A549 (cell line): Measurements from ENCODE around the gene ATP5ME. TPM values are rescaled to one million over a fixed set of nuclear protein-coding genes. Genes with fewer than 3 reads are reported as not detected.

Source experiments
- ATAC-seq, 2 experiments: fragments of 200-7000 bp in 1 of 2; fragments of >200 bp in 1 of 2; cut with Nextera tagmentation in 1 of 2; cut with Tn5 transposase in 1 of 2; 3 replicates each; pipeline versions ENCODE4 v1.8.0 to v1.9.1; 2018 to 2020; ENCODE audit warnings: mild to moderate bottlenecking in 1 of 2, moderate library complexity in 1 of 2
- CTCF ChIA-PET: fragments of 300-600 bp; sonication (Branson Sonifier 250); formaldehyde crosslinking; extraction: SDS; loops from one replicate; lab custom pipeline; 2021; ENCODE audit warnings: antibody characterized with exemption, inconsistent platforms; lab: Yijun Ruan, JAX
- POLR2A ChIA-PET: fragments of 350-600 bp; formaldehyde crosslinking; extraction: SDS; loops from one replicate; lab custom pipeline; 2021; ENCODE audit warnings: antibody characterized with exemption, inconsistent platforms; lab: Yijun Ruan, JAX
- DNase-seq, 2 experiments: peaks; one replicate each; pipeline versions ENCODE4 v3.0.0 to v3.0.0-alpha.2; 2011 to 2016; ENCODE audit warnings: low read depth in 1 of 2, low spot score in 1 of 2
- FAIRE-seq: peaks from 2 replicates; lab custom pipeline; 2011; peaks lifted over from hg19 to GRCh38; lab: Jason Lieb, UNC
- H3K27ac ChIP-seq, 2 experiments: fragments of >200 bp; sonication (Bioruptor Twin); formaldehyde crosslinking; 3 replicates each; pipeline ENCODE4 v1.5.1; 2016 to 2017
- H3K4me1 ChIP-seq: fragments of >200 bp; sonication (Bioruptor Twin); formaldehyde crosslinking; 3 replicates; pipeline ENCODE4 v1.6.1; 2016
- H3K4me2 ChIP-seq: fragments of >200 bp; sonication (Bioruptor Twin); formaldehyde crosslinking; 3 replicates; pipeline ENCODE4 v1.6.1; 2016
- H3K4me3 ChIP-seq: fragments of >200 bp; sonication (Bioruptor Twin); formaldehyde crosslinking; 3 replicates; pipeline ENCODE4 v1.5.1; 2016
- H3K9me3 ChIP-seq: fragments of >200 bp; sonication (Bioruptor Twin); formaldehyde crosslinking; 3 replicates; pipeline ENCODE4 v1.6.1; 2016
- CBX8 ChIP-seq: fragments of 200-600 bp; sonication (generic); IDR thresholded peaks from 2 replicates; pipeline ENCODE4 v1.6.1; 2016
- CEBPB ChIP-seq, 2 experiments: fragments of >200 bp in 1 of 2; sonication (Bioruptor Twin) in 1 of 2; formaldehyde crosslinking in 1 of 2; IDR thresholded peaks; 2 replicates each; pipeline ENCODE4 v1.6.1; 2012 to 2016
- EHF ChIP-seq: fragments of 250-450 bp; sonication (Bioruptor Pico); IDR thresholded peaks from 2 replicates; pipeline ENCODE4 v1.5.0; 2020; ENCODE audit warnings: mild to moderate bottlenecking
- EHMT2 ChIP-seq: fragments of 200-600 bp; sonication (generic); IDR thresholded peaks from 2 replicates; pipeline ENCODE4 v1.6.1; 2016; ENCODE audit warnings: antibody characterized with exemption, low read depth, mild to moderate bottlenecking, moderate library complexity
- FOSL2 ChIP-seq, 2 experiments: fragments of 450-650 bp in 1 of 2; fragments of >200 bp in 1 of 2; sonication (Bioruptor Twin) in 1 of 2; formaldehyde crosslinking; IDR thresholded peaks; 2 replicates each; pipeline versions ENCODE4 v1.5.0 to v1.6.1; 2016 to 2020; ENCODE audit warnings: mild to moderate bottlenecking in 1 of 2, moderate library complexity in 1 of 2
- HDAC2 ChIP-seq: fragments of 200-600 bp; sonication (generic); IDR thresholded peaks from 2 replicates; pipeline ENCODE4 v1.6.1; 2016
- HEYL ChIP-seq: fragments of 250-450 bp; sonication (Bioruptor Pico); IDR thresholded peaks from 2 replicates; pipeline ENCODE4 v1.8.0; 2021; ENCODE audit warnings: mild to moderate bottlenecking, moderate library complexity
- HOXB13 ChIP-seq: fragments of 250-450 bp; sonication (Bioruptor Pico); IDR thresholded peaks from 2 replicates; pipeline ENCODE4 v1.5.0; 2020; ENCODE audit warnings: low read depth, mild to moderate bottlenecking, moderate library complexity
- JUN ChIP-seq, 2 experiments: fragments of >200 bp; sonication (Bioruptor Twin); formaldehyde crosslinking; IDR thresholded peaks; 2 replicates in 1 of 2; 3 replicates in 1 of 2; pipeline ENCODE4 v1.6.1; 2016 to 2017
- KDM1A ChIP-seq: fragments of 200-600 bp; sonication (generic); IDR thresholded peaks from 2 replicates; pipeline ENCODE4 v1.6.1; 2016; ENCODE audit warnings: low read depth, mild to moderate bottlenecking
- MAZ ChIP-seq: fragments of 150-350 bp; IDR thresholded peaks from 2 replicates; pipeline ENCODE4 v1.6.1; 2014; ENCODE audit warnings: antibody characterized with exemption, low read depth, low read length, borderline replicate concordance
- NFE2L2 ChIP-seq: fragments of 150-350 bp; conservative IDR thresholded peaks from 2 replicates; pipeline ENCODE4 v1.6.1; 2014; ENCODE audit warnings: low read length
- NR3C1 ChIP-seq: fragments of >200 bp; sonication (Bioruptor Twin); formaldehyde crosslinking; IDR thresholded peaks from 3 replicates; pipeline ENCODE4 v1.6.1; 2017
- POLR2A ChIP-seq: IDR thresholded peaks from 2 replicates; pipeline ENCODE4 v1.6.1; 2012; ENCODE audit warnings: mild to moderate bottlenecking, low read length
- RAD21 ChIP-seq, 2 experiments: fragments of >200 bp in 1 of 2; sonication (Bioruptor Twin) in 1 of 2; formaldehyde crosslinking in 1 of 2; IDR thresholded peaks in 1 of 2; conservative IDR thresholded peaks in 1 of 2; 2 replicates in 1 of 2; 3 replicates in 1 of 2; pipeline ENCODE4 v1.6.1; 2012 to 2018; ENCODE audit warnings: inconsistent platforms in 1 of 2
- RARB ChIP-seq: fragments of 250-450 bp; sonication (Bioruptor Pico); IDR thresholded peaks from 2 replicates; pipeline ENCODE4 v1.8.0; 2021; ENCODE audit warnings: mild to moderate bottlenecking, moderate library complexity
- RCOR1 ChIP-seq: fragments of 150-350 bp; IDR thresholded peaks from 2 replicates; pipeline ENCODE4 v1.6.1; 2014; ENCODE audit warnings: antibody characterized with exemption, low read length, low read depth
- RFX5 ChIP-seq: fragments of 450-650 bp; IDR thresholded peaks from 2 replicates; pipeline ENCODE4 v1.7.1; 2014; ENCODE audit warnings: antibody characterized with exemption, mild to moderate bottlenecking, moderate library complexity
- RNF2 ChIP-seq: fragments of 200-600 bp; sonication (generic); IDR thresholded peaks from 2 replicates; pipeline ENCODE4 v1.6.1; 2016; ENCODE audit warnings: low read depth, mild to moderate bottlenecking, antibody characterized with exemption, moderate library complexity, borderline replicate concordance
- SMC3 ChIP-seq: fragments of >200 bp; sonication (Bioruptor Twin); formaldehyde crosslinking; IDR thresholded peaks from 3 replicates; pipeline ENCODE4 v1.6.1; 2018; ENCODE audit warnings: inconsistent platforms
- SREBF2 ChIP-seq: fragments of 450-650 bp; IDR thresholded peaks from 2 replicates; pipeline ENCODE4 v1.6.1; 2014; ENCODE audit warnings: mild to moderate bottlenecking, moderate library complexity
- TFCP2L1 ChIP-seq: fragments of 250-450 bp; sonication (Bioruptor Pico); IDR thresholded peaks from 2 replicates; pipeline ENCODE4 v1.5.0; 2021; ENCODE audit warnings: mild to moderate bottlenecking
- ZFP36 ChIP-seq: fragments of 450-650 bp; IDR thresholded peaks from 2 replicates; pipeline ENCODE4 v1.6.1; 2014; ENCODE audit warnings: borderline replicate concordance; ENCODE audit not compliant: partially characterized antibody
- ZNF302 ChIP-seq: fragments of 250-450 bp; sonication (Bioruptor Pico); IDR thresholded peaks from 2 replicates; pipeline ENCODE4 v1.9.0; 2021; ENCODE audit warnings: inconsistent platforms, mild to moderate bottlenecking, moderate library complexity
- WGBS: methylation state at CpG from one replicate; pipeline ENCODE4 v1.1.6; 2017; ENCODE audit errors: missing lambda C conversion rate; 5-methylcytosine and 5-hydroxymethylcytosine counted together
- polyA plus RNA-seq, 4 experiments: library from polyadenylated mRNA; depleted of rRNA in 3 of 4; stranded (reverse); fragments of >200 nt; fragmentation: RNase III in 1 of 4; extraction: RNeasy Plus Mini Kit Qiagen cat#74134 plus additional on column Dnase treatment in 1 of 4; gene quantifications; 2 replicates in 3 of 4; 3 replicates in 1 of 4; pipeline ENCODE4 v1.2.3, GENCODE V29; 2011 to 2017
- TF ChIP-seq, protein P1 (sequence below): fragments of >200 bp; sonication (Bioruptor Twin); formaldehyde crosslinking; IDR thresholded peaks from 3 replicates; pipeline ENCODE4 v1.6.1; 2016
- TF ChIP-seq, protein P2 (sequence below): IDR thresholded peaks from 2 replicates; pipeline ENCODE4 v1.6.1; 2012
- TF ChIP-seq, protein P3 (sequence below): fragments of 250-450 bp; sonication (Bioruptor Pico); IDR thresholded peaks from 2 replicates; pipeline ENCODE4 v1.5.0; 2021; ENCODE audit warnings: mild to moderate bottlenecking, moderate library complexity, borderline replicate concordance
- TF ChIP-seq, protein P4 (sequence below): fragments of 250-450 bp; sonication (Bioruptor Pico); IDR thresholded peaks from 2 replicates; pipeline ENCODE4 v1.5.0; 2020; ENCODE audit warnings: low read depth, mild to moderate bottlenecking, moderate library complexity
- TF ChIP-seq, protein P5 (sequence below): fragments of 450-650 bp; IDR thresholded peaks from 2 replicates; pipeline ENCODE4 v1.6.1; 2014; ENCODE audit warnings: antibody characterized with exemption
- TF ChIP-seq, protein P6 (sequence below): IDR thresholded peaks from 2 replicates; pipeline ENCODE4 v1.6.1; 2012; ENCODE audit warnings: low read depth, borderline replicate concordance
- TF ChIP-seq, protein P7 (sequence below): fragments of 150-350 bp; IDR thresholded peaks from 2 replicates; pipeline ENCODE4 v1.6.1; 2014; ENCODE audit warnings: low read depth, mild to moderate bottlenecking, low read length

Gene ATP5ME
- polyA plus RNA-seq, 2 of the 4 experiments (the other 2 are of a cell fraction), result 198 to 659 TPM

DNA sequence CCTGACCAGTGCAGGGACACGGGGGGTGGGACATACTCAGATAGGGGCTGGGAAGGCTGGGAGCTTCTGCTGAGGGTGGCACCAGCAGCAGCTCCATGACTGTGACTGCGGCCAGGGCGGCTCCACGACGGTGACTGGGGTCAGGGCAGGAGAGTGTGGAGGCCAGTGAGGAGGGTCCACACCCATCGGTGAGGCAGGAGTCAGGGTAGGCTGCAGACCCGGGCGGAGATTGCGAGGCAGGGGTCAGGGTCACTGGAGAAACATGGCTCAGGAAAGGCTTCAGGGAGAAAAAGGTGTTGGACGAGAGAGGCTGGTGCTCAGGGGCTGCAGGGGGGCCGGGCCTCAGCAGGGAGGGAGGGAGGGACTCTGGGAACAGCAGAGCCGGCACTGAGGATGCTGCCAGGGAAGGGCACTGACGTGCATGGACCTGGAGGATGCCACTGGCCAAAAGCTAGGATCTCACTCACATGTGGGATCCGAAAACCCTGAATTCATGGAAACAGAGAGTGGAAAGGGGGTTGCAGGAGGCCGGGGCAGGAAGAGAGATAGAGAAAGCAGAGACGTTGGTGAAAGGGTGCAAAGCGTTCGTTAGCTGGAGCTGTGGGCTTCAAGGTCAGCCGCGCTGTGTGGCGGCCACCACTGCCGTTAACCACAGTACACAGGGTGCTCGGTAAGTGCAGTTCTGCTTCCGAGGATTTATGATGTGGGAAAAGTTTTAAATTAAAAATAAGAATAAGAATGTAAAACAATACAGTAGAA, 22.0 kb downstream of the ATP5ME start:
- DNase-seq (no peak), ATAC-seq (no peak), FAIRE-seq (no peak)
- Histone ChIP-seq H3K4me3 (no peak overlapping the region), H3K4me2 (no peak overlapping the region), H3K4me1 (no peaks in the 10 kb centered on the region), H3K27ac (no peak overlapping the region), H3K9me3 (no peaks in the 10 kb centered on the region)
- POLR2A ChIA-PET, result no interaction called here
- CTCF ChIA-PET, result no interaction called here
- WGBS, result 56% methylated on average over 20 of the region's 24 CpGs
- TF ChIP-seq SREBF2, result no peak
- no peak for TF ChIP-seq RARB
- TF ChIP-seq, protein P1, sequence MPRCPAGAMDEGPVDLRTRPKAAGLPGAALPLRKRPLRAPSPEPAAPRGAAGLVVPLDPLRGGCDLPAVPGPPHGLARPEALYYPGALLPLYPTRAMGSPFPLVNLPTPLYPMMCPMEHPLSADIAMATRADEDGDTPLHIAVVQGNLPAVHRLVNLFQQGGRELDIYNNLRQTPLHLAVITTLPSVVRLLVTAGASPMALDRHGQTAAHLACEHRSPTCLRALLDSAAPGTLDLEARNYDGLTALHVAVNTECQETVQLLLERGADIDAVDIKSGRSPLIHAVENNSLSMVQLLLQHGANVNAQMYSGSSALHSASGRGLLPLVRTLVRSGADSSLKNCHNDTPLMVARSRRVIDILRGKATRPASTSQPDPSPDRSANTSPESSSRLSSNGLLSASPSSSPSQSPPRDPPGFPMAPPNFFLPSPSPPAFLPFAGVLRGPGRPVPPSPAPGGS, result no peak
- no peak for TF ChIP-seq RAD21 (conservative IDR thresholded peaks at IDR 0.05 in 1 of 2, IDR thresholded peaks at IDR 0.05 in 1 of 2)
- no peak for TF ChIP-seq ZNF302 (CRISPR knock-in tag)
- no peak for TF ChIP-seq HDAC2
- TF ChIP-seq, protein P2, sequence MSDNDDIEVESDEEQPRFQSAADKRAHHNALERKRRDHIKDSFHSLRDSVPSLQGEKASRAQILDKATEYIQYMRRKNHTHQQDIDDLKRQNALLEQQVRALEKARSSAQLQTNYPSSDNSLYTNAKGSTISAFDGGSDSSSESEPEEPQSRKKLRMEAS, result no peak
- no peak for TF ChIP-seq EHMT2
- no peak for TF ChIP-seq RNF2
- TF ChIP-seq HEYL (CRISPR knock-in tag), result no peak
- TF ChIP-seq ZFP36, result no peak
- TF ChIP-seq RFX5, result no peak
- no peak for TF ChIP-seq HOXB13 (CRISPR knock-in tag)
- no peak for TF ChIP-seq JUN (IDR thresholded peaks at IDR 0.05)
- TF ChIP-seq TFCP2L1 (CRISPR knock-in tag), result no peak
- TF ChIP-seq CBX8, result no peak
- TF ChIP-seq, protein P3, sequence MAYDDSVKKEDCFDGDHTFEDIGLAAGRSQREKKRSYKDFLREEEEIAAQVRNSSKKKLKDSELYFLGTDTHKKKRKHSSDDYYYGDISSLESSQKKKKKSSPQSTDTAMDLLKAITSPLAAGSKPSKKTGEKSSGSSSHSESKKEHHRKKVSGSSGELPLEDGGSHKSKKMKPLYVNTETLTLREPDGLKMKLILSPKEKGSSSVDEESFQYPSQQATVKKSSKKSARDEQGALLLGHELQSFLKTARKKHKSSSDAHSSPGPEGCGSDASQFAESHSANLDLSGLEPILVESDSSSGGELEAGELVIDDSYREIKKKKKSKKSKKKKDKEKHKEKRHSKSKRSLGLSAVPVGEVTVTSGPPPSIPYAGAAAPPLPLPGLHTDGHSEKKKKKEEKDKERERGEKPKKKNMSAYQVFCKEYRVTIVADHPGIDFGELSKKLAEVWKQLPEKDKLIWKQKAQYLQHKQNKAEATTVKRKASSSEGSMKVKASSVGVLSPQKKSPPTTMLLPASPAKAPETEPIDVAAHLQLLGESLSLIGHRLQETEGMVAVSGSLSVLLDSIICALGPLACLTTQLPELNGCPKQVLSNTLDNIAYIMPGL, result no peak
- TF ChIP-seq, protein P4, sequence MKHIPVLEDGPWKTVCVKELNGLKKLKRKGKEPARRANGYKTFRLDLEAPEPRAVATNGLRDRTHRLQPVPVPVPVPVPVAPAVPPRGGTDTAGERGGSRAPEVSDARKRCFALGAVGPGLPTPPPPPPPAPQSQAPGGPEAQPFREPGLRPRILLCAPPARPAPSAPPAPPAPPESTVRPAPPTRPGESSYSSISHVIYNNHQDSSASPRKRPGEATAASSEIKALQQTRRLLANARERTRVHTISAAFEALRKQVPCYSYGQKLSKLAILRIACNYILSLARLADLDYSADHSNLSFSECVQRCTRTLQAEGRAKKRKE, result no peak
- no peak for TF ChIP-seq NFE2L2

DNA sequence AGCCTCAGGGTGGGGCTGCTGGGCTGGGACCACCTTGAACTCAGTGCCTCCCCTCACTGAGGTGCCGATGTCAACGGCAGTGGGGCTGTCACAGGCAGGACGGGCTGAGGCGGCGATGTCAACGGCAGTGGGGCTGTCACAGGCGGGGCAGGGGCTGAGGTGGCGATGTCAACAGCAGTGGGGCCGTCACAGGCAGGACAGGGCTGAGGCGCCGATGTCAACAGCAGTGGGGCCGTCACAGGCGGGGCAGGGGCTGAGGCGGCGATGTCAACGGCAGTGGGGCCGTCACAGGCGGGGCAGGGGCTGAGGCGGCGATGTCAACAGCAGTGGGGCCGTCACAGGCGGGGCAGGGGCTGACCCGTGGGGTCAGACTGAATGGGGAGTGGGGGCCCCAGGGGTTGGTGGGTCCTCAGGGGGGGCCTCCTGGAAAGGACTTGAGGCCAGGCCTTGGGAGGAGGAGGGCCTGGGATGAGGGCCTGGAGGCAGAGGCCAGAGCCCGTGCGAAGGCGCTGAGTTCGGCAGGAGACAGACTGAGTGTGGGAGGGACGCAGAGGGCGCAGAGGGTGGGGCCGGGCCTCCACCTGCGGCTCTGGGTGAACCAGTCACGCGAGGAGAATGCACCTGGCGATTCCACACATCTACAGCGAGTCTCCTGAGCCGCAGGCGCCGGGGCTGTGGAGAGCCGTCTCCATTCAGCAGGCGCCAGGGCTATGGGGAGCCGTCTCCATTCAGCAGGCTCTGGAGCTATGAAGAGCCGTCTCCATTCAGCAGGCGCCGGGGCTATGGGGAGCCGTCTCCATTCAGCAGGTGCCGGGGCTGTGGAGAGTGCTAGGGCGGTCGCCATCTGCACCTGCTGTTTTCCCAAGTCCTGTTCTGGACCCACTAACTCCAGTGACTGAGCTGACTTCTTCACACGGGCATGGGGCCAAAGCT, 22.9 kb downstream of the ATP5ME start:
- DNase-seq, result no peak
- Histone ChIP-seq H3K4me2 (no peak overlapping the region), H3K9me3 (no peaks in the 10 kb centered on the region), H3K4me3 (no peak overlapping the region), H3K27ac (no peak overlapping the region), H3K4me1 (no peaks in the 10 kb centered on the region)
- WGBS, result 52% methylated on average over 23 of the region's 49 CpGs
- ChIA-PET CTCF (no interaction called here), POLR2A (no interaction called here)
- ATAC-seq, result no peak
- FAIRE-seq, result no peak
- TF ChIP-seq FOSL2 (IDR thresholded peaks at IDR 0.05) (no peak), FOSL2 (CRISPR knock-in tag; IDR thresholded peaks at IDR 0.05) (no peak), KDM1A (no peak), HOXB13 (CRISPR knock-in tag) (no peak), RCOR1 (no peak), NR3C1 (no peak), CEBPB (IDR thresholded peaks at IDR 0.05) (no peak), MAZ (no peak), SMC3 (no peak), POLR2A (no peak), EHF (CRISPR knock-in tag) (no peak)
- TF ChIP-seq, protein P5, sequence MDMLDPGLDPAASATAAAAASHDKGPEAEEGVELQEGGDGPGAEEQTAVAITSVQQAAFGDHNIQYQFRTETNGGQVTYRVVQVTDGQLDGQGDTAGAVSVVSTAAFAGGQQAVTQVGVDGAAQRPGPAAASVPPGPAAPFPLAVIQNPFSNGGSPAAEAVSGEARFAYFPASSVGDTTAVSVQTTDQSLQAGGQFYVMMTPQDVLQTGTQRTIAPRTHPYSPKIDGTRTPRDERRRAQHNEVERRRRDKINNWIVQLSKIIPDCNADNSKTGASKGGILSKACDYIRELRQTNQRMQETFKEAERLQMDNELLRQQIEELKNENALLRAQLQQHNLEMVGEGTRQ, result no peak
- TF ChIP-seq, protein P6, sequence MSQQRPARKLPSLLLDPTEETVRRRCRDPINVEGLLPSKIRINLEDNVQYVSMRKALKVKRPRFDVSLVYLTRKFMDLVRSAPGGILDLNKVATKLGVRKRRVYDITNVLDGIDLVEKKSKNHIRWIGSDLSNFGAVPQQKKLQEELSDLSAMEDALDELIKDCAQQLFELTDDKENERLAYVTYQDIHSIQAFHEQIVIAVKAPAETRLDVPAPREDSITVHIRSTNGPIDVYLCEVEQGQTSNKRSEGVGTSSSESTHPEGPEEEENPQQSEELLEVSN, result no peak
- TF ChIP-seq, protein P7, sequence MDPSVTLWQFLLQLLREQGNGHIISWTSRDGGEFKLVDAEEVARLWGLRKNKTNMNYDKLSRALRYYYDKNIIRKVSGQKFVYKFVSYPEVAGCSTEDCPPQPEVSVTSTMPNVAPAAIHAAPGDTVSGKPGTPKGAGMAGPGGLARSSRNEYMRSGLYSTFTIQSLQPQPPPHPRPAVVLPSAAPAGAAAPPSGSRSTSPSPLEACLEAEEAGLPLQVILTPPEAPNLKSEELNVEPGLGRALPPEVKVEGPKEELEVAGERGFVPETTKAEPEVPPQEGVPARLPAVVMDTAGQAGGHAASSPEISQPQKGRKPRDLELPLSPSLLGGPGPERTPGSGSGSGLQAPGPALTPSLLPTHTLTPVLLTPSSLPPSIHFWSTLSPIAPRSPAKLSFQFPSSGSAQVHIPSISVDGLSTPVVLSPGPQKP, result no peak
